ENCODE results near the gene OCRL.

GRCh38 chrX:129497146-129497843 lies 42.8 kb upstream of the OCRL start:
- no peak for TF ChIP-seq EZH2 (conservative IDR thresholded peaks at IDR 0.05; ENCODE audit: low read depth, low read length)
- no peak for TF ChIP-seq ZNF547 (CRISPR knock-in tag; IDR thresholded peaks at IDR 0.05)
- no peak for TF ChIP-seq SUZ12 (IDR thresholded peaks at IDR 0.05; ENCODE audit: low read depth, low read length)

Measured in HepG2 (cell line).